HUES64 (cell line): ENCODE results near the gene SFMBT1.
A peak's percentile ranks its signal among the peaks of the same experiment; 100 is the strongest.

Experiments
- H3K27ac ChIP-seq: 2 replicates; pipeline ENCODE4 v1.7.0; 2013; ENCODE audit warnings: low read depth, low read length, inconsistent platforms
- H3K27me3 ChIP-seq: 2 replicates; pipeline ENCODE4 v1.6.1; 2013; ENCODE audit warnings: mild to moderate bottlenecking, low read length; ENCODE audit not compliant: insufficient read depth
- H3K36me3 ChIP-seq: 2 replicates; pipeline ENCODE4 v1.6.1; 2013; ENCODE audit warnings: mild to moderate bottlenecking, low read length; ENCODE audit not compliant: insufficient read depth
- H3K4me1 ChIP-seq: 2 replicates; pipeline ENCODE4 v1.6.1; 2013; ENCODE audit warnings: mild to moderate bottlenecking, low read length, moderate library complexity; ENCODE audit not compliant: insufficient read depth
- H3K4me3 ChIP-seq: 2 replicates; pipeline ENCODE4 v1.5.1; 2013; ENCODE audit warnings: mild to moderate bottlenecking, low read length, moderate library complexity
- H3K9ac ChIP-seq: 2 replicates; pipeline ENCODE4 v1.6.1; 2013; ENCODE audit warnings: mild to moderate bottlenecking, low read depth, low read length
- H3K9me3 ChIP-seq: 2 replicates; pipeline ENCODE4 v1.6.1; 2013; ENCODE audit warnings: low read depth, low read length; ENCODE audit not compliant: insufficient read depth
- WGBS: fragments of 150-250, 120-280 bp; methylation state at CpG from one replicate; pipeline ENCODE4 v1.1.7; 2013; ENCODE audit warnings: missing lambda C conversion rate; 5-methylcytosine and 5-hydroxymethylcytosine counted together

SFMBT1 gene

DNA sequence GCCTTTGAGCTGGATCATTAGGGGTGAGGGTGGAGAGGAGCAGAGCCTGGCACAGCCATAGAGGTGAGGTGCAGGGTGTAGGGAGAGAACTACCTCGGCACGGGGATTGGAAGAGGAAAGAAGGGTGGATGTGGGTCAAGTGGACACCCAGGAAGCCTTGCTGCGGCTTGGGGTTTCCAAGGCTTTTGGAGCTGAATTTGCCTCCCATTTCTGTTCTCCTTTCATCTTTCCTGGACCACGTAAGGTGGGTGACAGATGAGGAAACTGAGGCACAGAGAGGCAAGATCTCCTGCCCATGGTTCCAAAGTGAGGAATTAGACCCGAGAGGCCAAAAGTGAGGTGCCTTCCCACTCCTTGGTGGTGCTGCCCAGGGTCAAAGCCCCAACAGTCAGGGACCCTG, 35.4 kb upstream of the SFMBT1 start:
- Histone ChIP-seq H3K27me3 (no peaks in the 10 kb centered on the region), H3K9ac (no peak overlapping the region), H3K36me3 (no peaks in the 10 kb centered on the region), H3K4me3 (no peak overlapping the region), H3K9me3 (no peaks in the 10 kb centered on the region), H3K27ac (no peak overlapping the region), H3K4me1 (no peaks in the 10 kb centered on the region)
- WGBS: 91% methylated on average over 5 of the region's 5 CpGs

DNA sequence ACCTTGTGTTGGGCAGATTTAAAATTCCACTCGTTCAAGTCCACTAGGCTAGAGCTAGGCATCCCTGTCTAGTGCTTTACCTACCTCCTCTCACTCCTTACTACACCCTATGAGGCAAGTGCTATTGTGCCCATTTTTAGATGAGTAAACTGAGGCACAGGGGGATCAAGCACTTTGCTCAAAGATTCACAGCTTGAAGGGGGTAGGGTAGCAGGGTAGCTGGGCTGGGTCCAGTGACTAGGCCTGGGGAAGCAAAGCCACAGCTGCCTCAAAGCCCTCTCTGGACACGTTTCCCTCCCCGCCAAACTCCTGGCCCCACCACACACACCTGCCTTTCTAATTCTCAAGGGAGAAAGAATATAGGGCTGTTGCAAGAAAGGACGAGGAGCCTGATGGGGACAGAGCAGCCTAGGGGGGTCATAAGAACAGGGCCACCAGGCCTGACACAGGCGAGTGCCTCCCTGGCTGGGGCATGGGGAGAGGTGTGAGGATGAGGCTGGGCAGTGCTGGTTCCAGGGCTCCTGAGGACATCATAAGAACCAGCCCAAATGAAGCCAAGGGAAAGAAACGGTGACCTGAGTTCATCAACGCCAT, 34.8 kb upstream of the SFMBT1 start:
- H3K27ac ChIP-seq: no peak overlapping the region

DNA sequence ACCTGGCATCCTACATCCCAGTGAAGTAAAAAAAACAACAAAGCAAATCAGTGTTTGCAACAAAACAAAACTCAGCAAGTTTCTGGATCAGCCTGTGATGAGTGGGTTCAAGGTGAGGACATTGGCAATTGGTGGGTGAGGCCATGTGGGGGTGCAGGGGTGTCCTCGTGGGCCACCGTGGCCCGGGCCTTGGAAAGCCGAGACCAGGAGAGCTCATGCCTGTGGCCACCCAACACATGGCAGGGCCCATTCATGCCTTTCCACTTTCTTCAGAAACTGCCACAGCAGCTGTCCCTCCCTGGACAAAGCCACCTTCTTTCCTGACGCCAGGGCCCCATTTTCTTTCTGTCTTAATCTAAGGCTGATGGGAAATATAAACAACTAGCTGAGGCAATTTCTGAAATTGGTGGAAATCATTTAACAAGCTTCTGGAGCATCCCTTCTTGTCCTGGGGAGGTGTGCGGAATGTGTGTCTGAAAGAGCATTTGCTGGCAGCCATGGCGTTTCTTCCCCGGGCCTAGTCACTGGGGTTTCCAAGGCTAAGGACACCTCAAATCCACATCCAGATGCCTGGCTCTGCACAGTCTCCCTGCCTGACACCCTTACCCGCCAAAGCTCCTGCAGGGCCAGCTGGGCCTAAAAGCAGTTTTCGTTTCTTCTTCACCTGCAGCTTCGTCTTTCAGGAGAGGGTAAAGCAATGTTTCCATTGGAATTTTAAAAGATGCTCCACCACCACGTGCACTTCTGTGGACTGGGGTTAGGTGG, 34.1 kb upstream of the SFMBT1 start:
- Histone ChIP-seq H3K9me3 (no peaks in the 10 kb centered on the region), H3K36me3 (no peaks in the 10 kb centered on the region), H3K27me3 (no peaks in the 10 kb centered on the region), H3K9ac (no peak overlapping the region), H3K4me3 (no peak overlapping the region), H3K4me1 (no peaks in the 10 kb centered on the region), H3K27ac (no peak overlapping the region)
- 94% methylated on average over 12 of the region's 12 CpGs for WGBS

More for the DNA sequence above, 34.8 kb upstream of the SFMBT1 start:
- H3K4me3 ChIP-seq: no peak overlapping the region
- H3K4me1 ChIP-seq: no peaks in the 10 kb centered on the region
- H3K36me3 ChIP-seq: no peaks in the 10 kb centered on the region
- H3K9ac ChIP-seq: no peak overlapping the region
- H3K9me3 ChIP-seq: no peaks in the 10 kb centered on the region
- WGBS: 89% methylated on average over 5 of the region's 7 CpGs
- H3K27me3 ChIP-seq: no peaks in the 10 kb centered on the region

- WGBS: 97% methylated on average over 6 of the region's 6 CpGs
- H3K9ac ChIP-seq: no peak overlapping the region
Measured at GRCh38 chr3:53079147-53079546, 33.3 kb upstream of the SFMBT1 start.

DNA sequence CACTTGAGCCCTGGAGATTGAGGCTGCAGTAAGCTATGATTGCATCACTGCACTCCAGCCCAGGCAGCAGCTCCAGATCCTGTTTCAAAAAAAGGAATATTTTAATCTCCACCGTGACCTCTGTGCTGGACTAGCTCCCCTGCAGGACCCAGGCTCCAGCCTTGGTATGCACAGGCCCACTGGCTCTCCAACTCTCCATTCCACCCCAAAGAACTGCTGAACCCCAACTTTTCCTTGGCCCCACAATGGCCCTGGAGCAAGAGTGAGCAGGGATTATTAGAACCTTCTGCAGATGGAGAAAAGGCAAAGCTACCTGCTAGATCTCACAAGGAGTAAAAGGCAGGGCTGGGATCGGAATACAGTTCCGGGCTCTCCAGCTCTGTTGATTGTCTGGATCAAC, 32.8 kb upstream of the SFMBT1 start:
- 0 out of 2 replicates have a peak, but pooled peaks cover 1% of the 10 kb centered on the region for H3K4me1 ChIP-seq
- H3K9me3 ChIP-seq: no peaks in the 10 kb centered on the region
- no peak overlapping the region for H3K4me3 ChIP-seq
- H3K27ac ChIP-seq: no peak overlapping the region
- no peak overlapping the region for H3K9ac ChIP-seq
- H3K27me3 ChIP-seq: no peaks in the 10 kb centered on the region
- no peaks in the 10 kb centered on the region for H3K36me3 ChIP-seq
- WGBS: 94% methylated on average over 3 of the region's 3 CpGs

More at GRCh38 chr3:53079147-53079546, 33.3 kb upstream of the SFMBT1 start:
- Histone ChIP-seq H3K36me3 (no peaks in the 10 kb centered on the region), H3K27ac (no peak overlapping the region), H3K9me3 (no peaks in the 10 kb centered on the region), H3K27me3 (no peaks in the 10 kb centered on the region), H3K4me1 (no peaks in the 10 kb centered on the region), H3K4me3 (no peak overlapping the region)

DNA sequence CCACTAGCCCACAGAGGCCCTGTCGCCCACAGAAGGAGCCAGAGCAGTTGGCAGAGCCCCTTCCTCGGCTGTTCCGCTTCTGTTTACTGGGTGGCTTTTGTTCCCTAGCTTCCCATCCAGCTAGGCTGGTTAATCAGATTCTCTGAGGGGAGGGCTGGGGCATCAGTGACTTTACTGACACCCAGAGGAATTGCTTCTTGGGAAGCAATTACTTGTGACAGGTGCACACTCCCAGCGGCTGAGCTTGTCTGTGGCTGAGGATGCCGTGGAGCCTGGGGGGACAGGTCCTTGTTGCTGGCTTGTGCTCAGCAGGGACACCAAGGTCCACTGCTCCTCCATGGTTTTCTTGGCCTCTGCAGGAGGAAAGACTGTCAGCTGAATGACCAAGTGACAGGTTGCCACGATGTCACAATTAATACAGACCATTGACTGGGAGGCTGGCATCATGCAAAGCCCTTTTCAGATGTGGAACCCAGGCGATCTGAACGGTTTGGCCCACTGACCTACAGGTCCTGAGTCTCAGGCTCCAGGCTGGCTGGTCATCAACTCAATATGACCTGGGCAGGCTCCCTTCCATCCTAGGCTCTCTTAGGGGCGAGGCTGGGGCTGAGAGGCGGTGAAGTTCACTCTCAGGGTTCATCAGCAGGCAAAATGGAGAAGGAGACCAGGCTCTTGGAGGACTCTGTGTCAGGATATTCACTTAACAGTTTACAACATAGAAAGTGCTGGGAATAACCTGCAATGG, 31.8 kb upstream of the SFMBT1 start:
- no peaks in the 10 kb centered on the region for H3K27me3 ChIP-seq
- no peaks in the 10 kb centered on the region for H3K36me3 ChIP-seq
- 91% methylated on average over 10 of the region's 10 CpGs for WGBS
- H3K27ac ChIP-seq: no peak overlapping the region
- no peak overlapping the region for H3K9ac ChIP-seq
- no peak overlapping the region for H3K4me3 ChIP-seq
- peaks cover 10% of the 10 kb centered on the region; the same call in 1 of the 2 replicates for H3K4me1 ChIP-seq
- no peaks in the 10 kb centered on the region for H3K9me3 ChIP-seq

GRCh38 chr3:53075743-53076140, 29.9 kb upstream of the SFMBT1 start:
- Histone ChIP-seq H3K27me3 (0 out of 2 replicates have a peak, but pooled peaks cover 5% of the 10 kb centered on the region), H3K27ac (no peak overlapping the region), H3K4me1 (peaks cover 14% of the 10 kb centered on the region; the same call in 1 of the 2 replicates), H3K36me3 (no peaks in the 10 kb centered on the region), H3K9ac (no peak overlapping the region), H3K9me3 (no peaks in the 10 kb centered on the region), H3K4me3 (no peak overlapping the region)
- WGBS: 93% methylated on average over 3 of the region's 3 CpGs

- H3K4me3 ChIP-seq: no peak overlapping the region
- no peaks in the 10 kb centered on the region for H3K9me3 ChIP-seq
- H3K27ac ChIP-seq: no peak overlapping the region
- H3K27me3 ChIP-seq: 0 out of 2 replicates have a peak, but pooled peaks cover 5% of the 10 kb centered on the region
- H3K36me3 ChIP-seq: no peaks in the 10 kb centered on the region
- peaks cover 14% of the 10 kb centered on the region; the same call in 1 of the 2 replicates for H3K4me1 ChIP-seq
- H3K9ac ChIP-seq: no peak overlapping the region
- 88% methylated on average over 8 of the region's 9 CpGs for WGBS
Measured at GRCh38 chr3:53074761-53075742, 29.2 kb upstream of the SFMBT1 start.

DNA sequence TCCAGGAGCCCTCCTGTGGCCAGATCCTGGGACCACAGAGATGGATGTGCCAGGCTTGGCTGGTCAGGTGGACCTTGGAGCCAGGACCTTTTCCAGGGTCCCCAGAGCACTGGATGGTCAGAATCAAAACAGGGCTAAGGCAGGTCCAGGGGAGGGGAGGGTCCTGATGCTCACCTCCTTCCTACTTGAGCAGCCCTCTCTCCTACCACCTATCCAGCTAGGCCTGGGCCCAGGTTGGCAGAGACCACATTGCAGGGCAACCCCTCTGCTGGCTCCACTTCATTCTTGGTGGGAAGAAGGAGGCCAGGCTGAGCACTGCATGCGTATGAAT, 28.5 kb upstream of the SFMBT1 start:
- Histone ChIP-seq H3K36me3 (no peaks in the 10 kb centered on the region), H3K4me3 (no peak overlapping the region), H3K27me3 (0 out of 2 replicates have a peak, but pooled peaks cover 5% of the 10 kb centered on the region), H3K9ac (no peak overlapping the region), H3K9me3 (no peaks in the 10 kb centered on the region), H3K27ac (no peak overlapping the region), H3K4me1 (peaks cover 14% of the 10 kb centered on the region; the same call in 1 of the 2 replicates)
- WGBS: 91% methylated on average over 1 of the region's 1 CpG

- no peak overlapping the region for H3K27ac ChIP-seq
- no peaks in the 10 kb centered on the region for H3K36me3 ChIP-seq
- H3K27me3 ChIP-seq: 0 out of 2 replicates have a peak, but pooled peaks cover 5% of the 10 kb centered on the region
- peaks cover 14% of the 10 kb centered on the region; the same call in 1 of the 2 replicates for H3K4me1 ChIP-seq
- H3K9ac ChIP-seq: peak overlapping the region; percentile 49
- no peaks in the 10 kb centered on the region for H3K9me3 ChIP-seq
- H3K4me3 ChIP-seq: peak overlapping the region; percentile 55
- WGBS: 82% methylated on average over 17 of the region's 17 CpGs
Measured at GRCh38 chr3:53073553-53074365, 27.9 kb upstream of the SFMBT1 start.
